Hepatocyte (in vitro differentiated cells): ENCODE results near the gene SH3TC2.

Source experiments
- EZH2 ChIP-seq: fragments of 200-600 bp; sonication (generic); IDR thresholded peaks from 2 replicates; pipeline ENCODE4 v1.6.1; 2016; ENCODE audit warnings: antibody characterized with exemption, mild to moderate bottlenecking, borderline replicate concordance
- TF ChIP-seq, protein P1 (sequence below): fragments of 200-600 bp; sonication (generic); IDR thresholded peaks from 2 replicates; pipeline ENCODE4 v1.5.1; 2016; ENCODE audit warnings: antibody characterized with exemption, mild to moderate bottlenecking; ENCODE audit not compliant: poor library complexity

DNA sequence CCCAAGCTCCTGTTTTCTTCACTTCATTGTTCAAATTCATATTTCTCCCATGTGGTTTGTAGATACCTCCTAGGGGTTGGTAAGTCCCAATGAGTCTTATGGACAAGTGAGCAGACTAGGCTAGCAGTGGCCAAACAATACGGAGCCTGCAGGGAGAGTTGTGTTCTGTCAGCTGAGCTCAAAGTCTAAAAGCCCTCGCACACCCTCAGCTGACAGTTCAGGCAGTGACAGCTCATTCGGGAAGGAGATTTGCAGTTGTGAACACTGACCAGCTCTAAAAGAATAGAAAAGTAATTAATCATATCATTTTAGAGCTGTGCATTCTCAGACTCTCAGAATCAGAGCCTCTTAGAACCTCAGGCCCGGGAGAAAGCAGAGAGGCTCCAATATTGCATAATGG, 95.1 kb downstream of the SH3TC2 start:
- TF ChIP-seq, protein P1, sequence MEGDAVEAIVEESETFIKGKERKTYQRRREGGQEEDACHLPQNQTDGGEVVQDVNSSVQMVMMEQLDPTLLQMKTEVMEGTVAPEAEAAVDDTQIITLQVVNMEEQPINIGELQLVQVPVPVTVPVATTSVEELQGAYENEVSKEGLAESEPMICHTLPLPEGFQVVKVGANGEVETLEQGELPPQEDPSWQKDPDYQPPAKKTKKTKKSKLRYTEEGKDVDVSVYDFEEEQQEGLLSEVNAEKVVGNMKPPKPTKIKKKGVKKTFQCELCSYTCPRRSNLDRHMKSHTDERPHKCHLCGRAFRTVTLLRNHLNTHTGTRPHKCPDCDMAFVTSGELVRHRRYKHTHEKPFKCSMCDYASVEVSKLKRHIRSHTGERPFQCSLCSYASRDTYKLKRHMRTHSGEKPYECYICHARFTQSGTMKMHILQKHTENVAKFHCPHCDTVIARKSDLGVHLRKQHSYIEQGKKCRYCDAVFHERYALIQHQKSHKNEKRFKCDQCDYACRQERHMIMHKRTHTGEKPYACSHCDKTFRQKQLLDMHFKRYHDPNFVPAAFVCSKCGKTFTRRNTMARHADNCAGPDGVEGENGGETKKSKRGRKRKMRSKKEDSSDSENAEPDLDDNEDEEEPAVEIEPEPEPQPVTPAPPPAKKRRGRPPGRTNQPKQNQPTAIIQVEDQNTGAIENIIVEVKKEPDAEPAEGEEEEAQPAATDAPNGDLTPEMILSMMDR, result no peak
- TF ChIP-seq EZH2, result no peak
